ENCODE measurements around the gene PDGFB. TPM values are rescaled to one million over a fixed set of nuclear protein-coding genes. Genes with fewer than 3 reads are reported as not detected.

PDGFB gene
- total RNA-seq, 1 experiment from 2014 or later = 9.2 TPM

- Mint-ChIP-seq H3K4me3 (no peak overlapping the region), H3K27ac (no peak overlapping the region), H3K36me3 (no peaks in the 10 kb centered on the region), H3K27me3 (ENCODE audit: low read depth) (no peaks in the 10 kb centered on the region), H3K4me1 (peaks cover 7% of the 10 kb centered on the region), H3K9me3 (peaks cover 6% of the 10 kb centered on the region; the same call in 1 of the 2 replicates)
- TF ChIP-seq TP53 (CRISPR knock-in tag; IDR thresholded peaks at IDR 0.05) = no peak
- no peak for TF ChIP-seq CBFB (CRISPR knock-in tag; IDR thresholded peaks at IDR 0.05; ENCODE audit: low read depth)
- TF ChIP-seq AR (CRISPR knock-in tag; IDR thresholded peaks at IDR 0.05) = no peak
- no peak for TF ChIP-seq ZNF416 (CRISPR knock-in tag; IDR thresholded peaks at IDR 0.05)
- no peak for TF ChIP-seq ZNF396 (CRISPR knock-in tag; IDR thresholded peaks at IDR 0.05; ENCODE audit: borderline replicate concordance)
- no peak for TF ChIP-seq ZBTB43 (CRISPR knock-in tag; IDR thresholded peaks at IDR 0.05)
- no peak for TF ChIP-seq TCF7 (CRISPR knock-in tag; IDR thresholded peaks at IDR 0.05; ENCODE audit: low read depth)
- TF ChIP-seq ZNF138 (CRISPR knock-in tag; conservative IDR thresholded peaks at IDR 0.05) = no peak
- TF ChIP-seq ESRRA (CRISPR knock-in tag; IDR thresholded peaks at IDR 0.05; ENCODE audit: borderline replicate concordance) = no peak
- no peak for TF ChIP-seq SMAD3 (CRISPR knock-in tag; IDR thresholded peaks at IDR 0.05; ENCODE audit: borderline replicate concordance)
- no peak for TF ChIP-seq ATF1 (CRISPR knock-in tag; IDR thresholded peaks at IDR 0.05)
- no peak for TF ChIP-seq CDX4 (CRISPR knock-in tag; IDR thresholded peaks at IDR 0.05; ENCODE audit: borderline replicate concordance)
- TF ChIP-seq OVOL2 (CRISPR knock-in tag; IDR thresholded peaks at IDR 0.05; ENCODE audit: borderline replicate concordance) = no peak
- no peak for TF ChIP-seq FOXP1 (CRISPR knock-in tag; IDR thresholded peaks at IDR 0.05; ENCODE audit: borderline replicate concordance)
- ATAC-seq (no peak), DNase-seq (ENCODE audit: low spot score) (no peak)
- ChIA-PET CTCF (interaction anchor here (0.9 to 1.2 kb wide), 2 partner anchors 23 to 27 kb away, joined by 3 to 4 read pairs; no protein-coding TSS in a partner anchor), POLR2A (no interaction called here)
These were observed 43.5 kb upstream of the PDGFB start for GRCh38 chr22:39288135-39288898.

GRCh38 chr22:39287076-39287725 lies 42.4 kb upstream of the PDGFB start:
- ATAC-seq (no peak), DNase-seq (ENCODE audit: low spot score) (no peak)
- Mint-ChIP-seq H3K36me3 (no peaks in the 10 kb centered on the region), H3K9me3 (peaks cover 6% of the 10 kb centered on the region; the same call in 1 of the 2 replicates), H3K4me1 (peaks cover 6% of the 10 kb centered on the region), H3K27me3 (ENCODE audit: low read depth) (no peaks in the 10 kb centered on the region), H3K4me3 (no peak overlapping the region), H3K27ac (no peak overlapping the region)
- ChIA-PET POLR2A (no interaction called here), CTCF (interaction anchor here (0.9 to 1.3 kb wide), 3 partner anchors 26 to 152 kb away, joined by 3 to 5 read pairs (median 3); no protein-coding TSS in a partner anchor)
- no peak for TF ChIP-seq HMGXB4 (CRISPR knock-in tag; IDR thresholded peaks at IDR 0.05)
- no peak for TF ChIP-seq E2F4 (CRISPR knock-in tag; IDR thresholded peaks at IDR 0.05; ENCODE audit: borderline replicate concordance, low read depth)
- TF ChIP-seq GABPB1 (CRISPR knock-in tag; IDR thresholded peaks at IDR 0.05) = no peak
- no peak for TF ChIP-seq TP53 (CRISPR knock-in tag; IDR thresholded peaks at IDR 0.05)
- no peak for TF ChIP-seq ATF3 (CRISPR knock-in tag; conservative IDR thresholded peaks at IDR 0.05)
- TF ChIP-seq ZNF121 (CRISPR knock-in tag; IDR thresholded peaks at IDR 0.05) = no peak
- no peak for TF ChIP-seq JUN (CRISPR knock-in tag; IDR thresholded peaks at IDR 0.05)
- no peak for TF ChIP-seq GTF2I (CRISPR knock-in tag; conservative IDR thresholded peaks at IDR 0.05)
- TF ChIP-seq USF1 (CRISPR knock-in tag; IDR thresholded peaks at IDR 0.05) = no peak
- TF ChIP-seq CREM (CRISPR knock-in tag; IDR thresholded peaks at IDR 0.05) = no peak
- TF ChIP-seq HMGA2 (CRISPR knock-in tag; IDR thresholded peaks at IDR 0.05) = no peak
- TF ChIP-seq JAZF1 (CRISPR knock-in tag; IDR thresholded peaks at IDR 0.05) = no peak
- TF ChIP-seq NFYB (CRISPR knock-in tag; conservative IDR thresholded peaks at IDR 0.05; ENCODE audit: low read depth) = no peak

Data from WTC11 (cell line).